ENCODE measurements around the gene VEGFB. TPM values are rescaled to one million over a fixed set of nuclear protein-coding genes. Genes with fewer than 3 reads are reported as not detected.

Gene VEGFB
- total RNA-seq, 2 donors from 2014 or later, result 58.9 to 78.4 TPM

GRCh38 chr11:64185693-64186491 is 48.5 kb upstream of the VEGFB start, which contains the start of gene STIP1:
STIP1 (plus strand) TSS chr11:64186171; CDS start chr11:64186262, 91 bp downstream.
- peak within 1 kb of the TSS; percentile 92 for H3K27ac ChIP-seq (ENCODE audit: low read depth, low read length)
- peak within 1 kb of the TSS; percentile 92 for H3K4me3 ChIP-seq (ENCODE audit: low read length)
- peak within 1 kb of the TSS; percentile 99 for H3K27ac Mint-ChIP-seq
- H3K9me3 Mint-ChIP-seq, result no peaks in the 10 kb centered on the region
- no peaks in the 10 kb centered on the region for H3K27me3 ChIP-seq (ENCODE audit: control insufficient read depth, insufficient read depth, low read length, poor library complexity, severe bottlenecking)
- TF ChIP-seq CTCF (conservative IDR thresholded peaks at IDR 0.05), result peak; percentile 52
- H3K27me3 Mint-ChIP-seq (ENCODE audit: insufficient read depth), result no peaks in the 10 kb centered on the region
- H3K4me3 Mint-ChIP-seq, result no peak within 1 kb of the TSS
- H3K9ac ChIP-seq (ENCODE audit: extremely low read depth, low read length, poor library complexity, severe bottlenecking), result peak within 1 kb of the TSS; percentile 81
- H3K36me3 Mint-ChIP-seq (ENCODE audit: low read depth), result peaks cover 16% of the 10 kb centered on the region
- H3K36me3 ChIP-seq (ENCODE audit: control insufficient read depth, insufficient read depth, low read length), result peaks cover 23% of the 10 kb centered on the region
- WGBS, 2 experiments (ENCODE audit: insufficient coverage in 1 of 2, insufficient read length in 1 of 2), result 0 to 1% methylated on average over 30 to 74 of the region's 74 CpGs
- DNase-seq, result peak; percentile 100
- H3K4me1 ChIP-seq (ENCODE audit: control insufficient read depth, insufficient read depth, low read length), result peaks cover 6% of the 10 kb centered on the region
- H3K4me1 Mint-ChIP-seq, result peaks cover 10% of the 10 kb centered on the region
- H3K9me3 ChIP-seq (ENCODE audit: control insufficient read depth, low read length), result no peaks in the 10 kb centered on the region

GRCh38 chr11:64186492-64187165 is 47.8 kb upstream of the VEGFB start:
- H3K4me3 ChIP-seq (ENCODE audit: low read length), result no peak overlapping the region
- H3K36me3 ChIP-seq (ENCODE audit: control insufficient read depth, insufficient read depth, low read length), result peaks cover 25% of the 10 kb centered on the region
- Mint-ChIP-seq H3K27me3 (ENCODE audit: insufficient read depth) (no peaks in the 10 kb centered on the region), H3K4me3 (no peak overlapping the region), H3K27ac (no peak overlapping the region), H3K36me3 (ENCODE audit: low read depth) (peaks cover 19% of the 10 kb centered on the region), H3K4me1 (peaks cover 6% of the 10 kb centered on the region), H3K9me3 (no peaks in the 10 kb centered on the region)
- WGBS, 2 experiments (ENCODE audit: insufficient coverage in 1 of 2, insufficient read length in 1 of 2), result 2 to 3% methylated on average over 22 to 48 of the region's 48 CpGs
- no peaks in the 10 kb centered on the region for H3K27me3 ChIP-seq (ENCODE audit: control insufficient read depth, insufficient read depth, low read length, poor library complexity, severe bottlenecking)
- no peak for TF ChIP-seq CTCF (conservative IDR thresholded peaks at IDR 0.05)
- no peak for DNase-seq
- no peak overlapping the region for H3K9ac ChIP-seq (ENCODE audit: extremely low read depth, low read length, poor library complexity, severe bottlenecking)
- H3K27ac ChIP-seq (ENCODE audit: low read depth, low read length), result peak overlapping the region; percentile 89
- H3K4me1 ChIP-seq (ENCODE audit: control insufficient read depth, insufficient read depth, low read length), result peaks cover 4% of the 10 kb centered on the region
- no peaks in the 10 kb centered on the region for H3K9me3 ChIP-seq (ENCODE audit: control insufficient read depth, low read length)

GRCh38 chr11:64192434-64192833 is 42.0 kb upstream of the VEGFB start:
- no peaks in the 10 kb centered on the region for H3K27me3 ChIP-seq (ENCODE audit: control insufficient read depth, insufficient read depth, low read length, poor library complexity, severe bottlenecking)
- Mint-ChIP-seq H3K36me3 (ENCODE audit: low read depth) (peaks cover 71% of the 10 kb centered on the region), H3K4me3 (no peak overlapping the region), H3K27ac (peak overlapping the region; percentile 39), H3K4me1 (no peaks in the 10 kb centered on the region), H3K9me3 (no peaks in the 10 kb centered on the region), H3K27me3 (ENCODE audit: insufficient read depth) (no peaks in the 10 kb centered on the region)
- H3K27ac ChIP-seq (ENCODE audit: low read depth, low read length), result no peak overlapping the region
- H3K36me3 ChIP-seq (ENCODE audit: control insufficient read depth, insufficient read depth, low read length), result peaks cover 79% of the 10 kb centered on the region
- H3K9me3 ChIP-seq (ENCODE audit: control insufficient read depth, low read length), result no peaks in the 10 kb centered on the region
- TF ChIP-seq CTCF (conservative IDR thresholded peaks at IDR 0.05), result no peak
- no peak for DNase-seq
- WGBS, 2 experiments (ENCODE audit: insufficient coverage in 1 of 2, insufficient read length in 1 of 2), result 95 to 97% methylated on average over 4 to 5 of the region's 5 CpGs
- no peak overlapping the region for H3K9ac ChIP-seq (ENCODE audit: extremely low read depth, low read length, poor library complexity, severe bottlenecking)
- H3K4me1 ChIP-seq (ENCODE audit: control insufficient read depth, insufficient read depth, low read length), result no peaks in the 10 kb centered on the region
- H3K4me3 ChIP-seq (ENCODE audit: low read length), result no peak overlapping the region

All from endodermal cell (in vitro differentiated cells).